Measurements from ENCODE around the gene CCNG2.

- TF ChIP-seq CREB1 (IDR thresholded peaks at IDR 0.05) (no peak), CREB1 (CRISPR knock-in tag; IDR thresholded peaks at IDR 0.05) (no peak), ETV6 (IDR thresholded peaks at IDR 0.05; ENCODE audit: borderline replicate concordance in 1 of 2, low read depth in 2 of 2, low read length in 1 of 2) (no peak), ETV6 (CRISPR knock-in tag; IDR thresholded peaks at IDR 0.05; ENCODE audit: borderline replicate concordance) (no peak), USF2 (CRISPR knock-in tag; IDR thresholded peaks at IDR 0.05) (no peak), TARDBP (IDR thresholded peaks at IDR 0.05) (no peak), ARID2 (IDR thresholded peaks at IDR 0.05) (no peak), XRCC3 (IDR thresholded peaks at IDR 0.05) (no peak)
These were observed 22.5 kb downstream of the CCNG2 start for GRCh38 chr4:77179519-77179918.
